Nephron (organoid): ENCODE data around the gene SGO1.

Experiments used
- H3K27ac Mint-ChIP-seq, 3 experiments: 2 replicates each; pipeline ENCODE4 v1.8.0; 2020; ENCODE audit warnings: mixed read lengths in 3 of 3, mild to moderate bottlenecking in 2 of 3, moderate library complexity in 1 of 3
- H3K27me3 Mint-ChIP-seq: 2 replicates; pipeline ENCODE4 v1.8.0; 2021; ENCODE audit warnings: low read depth, mild to moderate bottlenecking, moderate library complexity, mixed read lengths
- H3K36me3 Mint-ChIP-seq: 2 replicates; pipeline ENCODE4 v1.8.0; 2020; ENCODE audit warnings: low read depth, mixed read lengths
- H3K4me1 Mint-ChIP-seq: 2 replicates; pipeline ENCODE4 v1.8.0; 2020; ENCODE audit warnings: mixed read lengths
- H3K4me3 Mint-ChIP-seq, 3 experiments: 2 replicates each; pipeline ENCODE4 v1.8.0; 2020; ENCODE audit warnings: mild to moderate bottlenecking in 3 of 3, mixed read lengths in 3 of 3, moderate library complexity in 2 of 3
- H3K9me3 Mint-ChIP-seq: 2 replicates; pipeline ENCODE4 v1.8.0; 2020; ENCODE audit warnings: mixed read lengths
- TF ChIP-seq, protein P1 (sequence below), 3 experiments: fragments of 200-600 bp; sonication (generic); IDR thresholded peaks; one replicate each; pipeline ENCODE4 v1.5.0; 2021; ENCODE audit warnings: antibody characterized with exemption in 3 of 3; ENCODE audit not compliant: unreplicated experiment in 3 of 3

SGO1 gene

DNA sequence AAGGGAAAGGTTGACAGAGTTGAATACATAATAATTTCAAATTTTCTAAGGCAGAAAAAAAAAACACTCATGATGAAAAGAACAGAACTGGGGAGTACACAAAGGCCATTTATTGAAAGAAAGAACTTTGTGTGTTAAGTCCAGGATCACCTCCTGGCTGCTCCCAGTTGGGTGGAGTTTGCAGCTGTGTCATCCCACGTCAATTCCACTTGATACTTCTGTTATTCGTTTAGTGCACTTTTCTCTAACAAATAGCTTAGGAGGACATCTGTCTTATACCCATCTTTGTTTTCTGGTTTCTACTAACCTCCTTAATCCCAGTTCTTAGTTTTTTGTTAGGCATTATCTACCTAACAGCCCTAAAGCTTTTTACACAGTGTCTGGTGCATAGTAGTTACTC is 44.7 kb downstream of the SGO1 start:
- TF ChIP-seq, protein P1, sequence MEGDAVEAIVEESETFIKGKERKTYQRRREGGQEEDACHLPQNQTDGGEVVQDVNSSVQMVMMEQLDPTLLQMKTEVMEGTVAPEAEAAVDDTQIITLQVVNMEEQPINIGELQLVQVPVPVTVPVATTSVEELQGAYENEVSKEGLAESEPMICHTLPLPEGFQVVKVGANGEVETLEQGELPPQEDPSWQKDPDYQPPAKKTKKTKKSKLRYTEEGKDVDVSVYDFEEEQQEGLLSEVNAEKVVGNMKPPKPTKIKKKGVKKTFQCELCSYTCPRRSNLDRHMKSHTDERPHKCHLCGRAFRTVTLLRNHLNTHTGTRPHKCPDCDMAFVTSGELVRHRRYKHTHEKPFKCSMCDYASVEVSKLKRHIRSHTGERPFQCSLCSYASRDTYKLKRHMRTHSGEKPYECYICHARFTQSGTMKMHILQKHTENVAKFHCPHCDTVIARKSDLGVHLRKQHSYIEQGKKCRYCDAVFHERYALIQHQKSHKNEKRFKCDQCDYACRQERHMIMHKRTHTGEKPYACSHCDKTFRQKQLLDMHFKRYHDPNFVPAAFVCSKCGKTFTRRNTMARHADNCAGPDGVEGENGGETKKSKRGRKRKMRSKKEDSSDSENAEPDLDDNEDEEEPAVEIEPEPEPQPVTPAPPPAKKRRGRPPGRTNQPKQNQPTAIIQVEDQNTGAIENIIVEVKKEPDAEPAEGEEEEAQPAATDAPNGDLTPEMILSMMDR (IDR thresholded peaks at IDR 0.05; ENCODE audit: unreplicated experiment in 3 of 3), result no peak
- Mint-ChIP-seq H3K4me1 (peaks cover 26% of the 10 kb centered on the region), H3K9me3 (no peaks in the 10 kb centered on the region), H3K36me3 (peaks cover 24% of the 10 kb centered on the region), H3K27me3 (no peaks in the 10 kb centered on the region), H3K27ac (peak overlapping the region; percentile 78 to 88 (median 84)), H3K4me3 (no peak overlapping the region)

DNA sequence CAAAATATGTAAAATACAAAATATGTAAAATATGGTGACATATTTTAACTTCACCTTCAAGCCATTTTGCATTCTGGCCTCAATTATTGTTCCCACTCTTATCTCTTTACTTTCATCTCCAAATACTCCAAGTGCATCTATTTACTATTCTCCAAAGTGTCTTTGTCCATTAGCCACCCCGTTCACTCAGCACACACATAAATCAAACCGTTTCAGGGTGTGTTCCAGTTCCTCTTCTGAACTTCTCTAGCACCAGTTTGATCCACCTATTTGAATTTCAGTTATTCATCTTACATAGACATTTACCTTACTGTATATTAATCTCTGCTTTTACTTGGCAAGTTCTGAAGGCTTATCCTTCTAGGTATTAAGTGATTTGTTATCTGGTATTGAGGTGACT is 45.1 kb downstream of the SGO1 start:
- Mint-ChIP-seq H3K9me3 (no peaks in the 10 kb centered on the region), H3K36me3 (peaks cover 24% of the 10 kb centered on the region), H3K27ac (peak overlapping the region in 1 of 3 experiments; percentile 78), H3K4me1 (peaks cover 21% of the 10 kb centered on the region), H3K27me3 (no peaks in the 10 kb centered on the region), H3K4me3 (no peak overlapping the region)
- TF ChIP-seq, protein P1 (IDR thresholded peaks at IDR 0.05; ENCODE audit: unreplicated experiment in 3 of 3), result no peak

DNA sequence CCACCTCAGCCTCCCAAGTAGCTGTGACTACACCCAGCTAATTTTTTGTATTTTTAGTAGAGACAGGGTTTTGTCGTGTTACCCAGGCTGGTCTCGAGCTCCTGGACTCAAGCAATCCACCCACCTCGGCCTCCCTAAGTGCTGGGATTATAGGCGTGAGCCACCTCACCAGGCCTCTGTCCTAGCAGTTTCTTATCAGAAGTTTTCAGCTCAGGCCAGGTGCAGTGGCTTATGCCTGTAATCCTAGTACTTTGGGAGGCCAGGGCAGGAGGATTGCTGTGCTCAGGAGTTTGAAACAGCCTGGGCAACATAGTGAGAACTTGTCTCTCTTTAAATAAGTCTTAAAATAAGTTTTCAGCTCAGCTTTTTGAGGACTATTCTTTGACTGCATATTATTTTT is 48.4 kb downstream of the SGO1 start:
- Mint-ChIP-seq H3K27me3 (no peaks in the 10 kb centered on the region), H3K4me1 (peaks cover 19% of the 10 kb centered on the region), H3K27ac (no peak overlapping the region), H3K9me3 (no peaks in the 10 kb centered on the region), H3K36me3 (peaks cover 9% of the 10 kb centered on the region), H3K4me3 (no peak overlapping the region)
- TF ChIP-seq, protein P1 (IDR thresholded peaks at IDR 0.05; ENCODE audit: unreplicated experiment in 3 of 3), result no peak

DNA sequence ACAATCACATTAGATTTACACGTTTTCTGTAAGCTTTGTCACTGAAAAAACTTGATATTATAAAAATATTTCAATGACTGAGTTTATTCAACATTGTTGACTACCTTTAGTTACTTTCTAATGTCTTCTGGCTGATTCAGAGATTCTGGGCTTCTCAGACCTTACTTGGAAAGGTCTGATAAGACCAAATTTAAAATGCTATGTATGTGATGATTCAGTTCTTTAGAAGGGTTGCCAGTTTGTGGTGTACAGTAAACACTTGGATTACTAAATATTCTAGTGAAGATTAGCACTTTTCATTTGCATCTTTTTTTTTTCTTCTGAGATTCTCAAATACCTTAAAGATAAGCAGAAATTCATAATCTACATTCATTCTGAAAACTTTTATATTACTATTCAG is 49.8 kb downstream of the SGO1 start:
- peaks cover 4% of the 10 kb centered on the region for H3K36me3 Mint-ChIP-seq
- H3K27ac Mint-ChIP-seq, result no peak overlapping the region
- H3K4me1 Mint-ChIP-seq, result peaks cover 5% of the 10 kb centered on the region
- H3K9me3 Mint-ChIP-seq, result no peaks in the 10 kb centered on the region
- no peak overlapping the region for H3K4me3 Mint-ChIP-seq
- TF ChIP-seq, protein P1 (IDR thresholded peaks at IDR 0.05; ENCODE audit: unreplicated experiment in 3 of 3), result no peak
- H3K27me3 Mint-ChIP-seq, result no peaks in the 10 kb centered on the region

DNA sequence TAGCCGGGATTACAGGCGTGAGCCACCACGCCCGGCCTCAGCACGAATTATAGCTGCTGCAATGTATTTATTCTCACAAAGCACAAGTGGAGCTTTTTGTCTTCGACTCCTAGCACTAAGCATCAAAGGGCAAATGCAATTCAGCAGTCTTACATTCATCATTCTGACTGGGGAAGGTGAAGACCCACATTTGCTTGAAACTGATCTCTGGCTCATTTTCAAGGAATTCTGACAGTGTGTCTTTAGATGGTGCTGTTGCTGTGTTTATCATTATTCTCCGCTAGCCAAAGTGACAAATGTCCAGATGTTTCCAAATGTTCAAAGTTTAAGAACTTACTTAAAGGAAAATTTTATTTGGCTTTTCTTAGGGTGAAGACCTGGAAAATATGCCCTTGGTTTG is 55.9 kb downstream of the SGO1 start:
- Mint-ChIP-seq H3K27me3 (no peaks in the 10 kb centered on the region), H3K4me3 (peak overlapping the region in 2 of 3 experiments; percentile 12 to 33), H3K36me3 (peaks cover 30% of the 10 kb centered on the region), H3K9me3 (no peaks in the 10 kb centered on the region), H3K27ac (peak overlapping the region; percentile 8 to 85 (median 50)), H3K4me1 (peaks cover 20% of the 10 kb centered on the region)
- TF ChIP-seq, protein P1 (IDR thresholded peaks at IDR 0.05; ENCODE audit: unreplicated experiment in 3 of 3), result peak in 1 of 3 experiments; percentile 19

DNA sequence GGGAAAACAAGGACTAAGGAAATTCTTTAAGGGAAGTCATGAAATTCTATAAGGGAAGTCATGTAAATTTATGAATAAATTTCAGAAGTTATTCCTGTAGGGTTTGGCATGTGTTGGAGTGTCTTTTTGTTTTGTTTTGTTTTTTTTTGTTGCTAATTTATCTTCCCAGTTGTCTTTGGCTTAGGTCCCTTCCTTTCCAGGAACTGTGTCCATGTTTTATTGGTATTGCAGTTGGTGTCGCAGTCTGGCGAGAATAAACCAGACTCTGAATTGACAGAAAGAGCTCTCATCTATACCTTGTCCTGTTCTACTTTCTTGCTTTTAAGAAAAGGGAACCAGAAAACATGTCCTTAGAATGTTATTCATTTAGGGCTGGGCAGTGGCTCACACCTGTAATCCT is 57.6 kb downstream of the SGO1 start:
- H3K27me3 Mint-ChIP-seq, result no peaks in the 10 kb centered on the region
- H3K4me1 Mint-ChIP-seq, result peaks cover 20% of the 10 kb centered on the region
- no peaks in the 10 kb centered on the region for H3K9me3 Mint-ChIP-seq
- peak overlapping the region; percentile 8 to 46 (median 15) for H3K27ac Mint-ChIP-seq
- no peak overlapping the region for H3K4me3 Mint-ChIP-seq
- H3K36me3 Mint-ChIP-seq, result peaks cover 39% of the 10 kb centered on the region
- TF ChIP-seq, protein P1 (IDR thresholded peaks at IDR 0.05; ENCODE audit: unreplicated experiment in 3 of 3), result no peak
